A549 (cell line): ENCODE results near the gene DKC1.

Experiments used
- FOSB ChIP-seq: fragments of 250-450 bp; sonication (Bioruptor Pico); IDR thresholded peaks from 2 replicates; pipeline ENCODE4 v1.5.0; 2020; ENCODE audit warnings: mild to moderate bottlenecking, moderate library complexity
- HOXA7 ChIP-seq: fragments of 250-450 bp; sonication (Bioruptor Pico); IDR thresholded peaks from 2 replicates; pipeline ENCODE4 v1.5.0; 2020; ENCODE audit warnings: mild to moderate bottlenecking, moderate library complexity
- NR3C1 ChIP-seq: fragments of >200 bp; sonication (Bioruptor Twin); formaldehyde crosslinking; IDR thresholded peaks from 3 replicates; pipeline ENCODE4 v1.6.1; 2017
- PHF8 ChIP-seq: fragments of 200-600 bp; sonication (generic); IDR thresholded peaks from 2 replicates; pipeline ENCODE4 v1.6.1; 2016; ENCODE audit warnings: low read depth, mild to moderate bottlenecking, antibody characterized with exemption, moderate library complexity, borderline replicate concordance
- POLR2A ChIP-seq: IDR thresholded peaks from 2 replicates; pipeline ENCODE4 v1.6.1; 2012; ENCODE audit warnings: mild to moderate bottlenecking, low read length
- ZNF302 ChIP-seq: fragments of 250-450 bp; sonication (Bioruptor Pico); IDR thresholded peaks from 2 replicates; pipeline ENCODE4 v1.9.0; 2021; ENCODE audit warnings: inconsistent platforms, mild to moderate bottlenecking, moderate library complexity
- TF ChIP-seq, protein P1 (sequence below): fragments of >200 bp; sonication (Bioruptor Twin); formaldehyde crosslinking; IDR thresholded peaks from 3 replicates; pipeline ENCODE4 v1.5.1; 2016
- TF ChIP-seq, protein P2 (sequence below): fragments of >200 bp; sonication (Bioruptor Twin); formaldehyde crosslinking; IDR thresholded peaks from 3 replicates; pipeline ENCODE4 v1.6.1; 2016
- TF ChIP-seq, protein P3 (sequence below): IDR thresholded peaks from 2 replicates; pipeline ENCODE4 v1.6.1; 2012

DNA sequence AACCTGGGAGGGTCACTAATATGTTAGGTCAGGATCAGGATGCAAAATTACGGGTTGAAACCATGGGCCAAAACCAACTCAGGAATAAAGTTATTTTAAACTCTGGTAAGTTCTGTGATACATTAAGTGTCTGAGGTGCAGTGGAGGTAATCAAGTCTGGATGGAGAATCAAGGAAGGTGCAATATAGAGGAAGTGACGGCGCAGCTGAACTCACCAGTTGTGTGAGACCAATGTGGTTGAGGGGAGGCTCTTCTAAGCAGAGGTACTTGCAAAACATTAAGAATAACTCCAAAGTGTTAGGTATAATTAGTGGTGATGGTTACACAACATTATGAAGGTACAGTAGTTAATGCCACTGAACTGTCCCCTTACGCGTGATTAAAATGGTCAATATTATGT, 31.5 kb upstream of the DKC1 start:
- TF ChIP-seq, protein P1, sequence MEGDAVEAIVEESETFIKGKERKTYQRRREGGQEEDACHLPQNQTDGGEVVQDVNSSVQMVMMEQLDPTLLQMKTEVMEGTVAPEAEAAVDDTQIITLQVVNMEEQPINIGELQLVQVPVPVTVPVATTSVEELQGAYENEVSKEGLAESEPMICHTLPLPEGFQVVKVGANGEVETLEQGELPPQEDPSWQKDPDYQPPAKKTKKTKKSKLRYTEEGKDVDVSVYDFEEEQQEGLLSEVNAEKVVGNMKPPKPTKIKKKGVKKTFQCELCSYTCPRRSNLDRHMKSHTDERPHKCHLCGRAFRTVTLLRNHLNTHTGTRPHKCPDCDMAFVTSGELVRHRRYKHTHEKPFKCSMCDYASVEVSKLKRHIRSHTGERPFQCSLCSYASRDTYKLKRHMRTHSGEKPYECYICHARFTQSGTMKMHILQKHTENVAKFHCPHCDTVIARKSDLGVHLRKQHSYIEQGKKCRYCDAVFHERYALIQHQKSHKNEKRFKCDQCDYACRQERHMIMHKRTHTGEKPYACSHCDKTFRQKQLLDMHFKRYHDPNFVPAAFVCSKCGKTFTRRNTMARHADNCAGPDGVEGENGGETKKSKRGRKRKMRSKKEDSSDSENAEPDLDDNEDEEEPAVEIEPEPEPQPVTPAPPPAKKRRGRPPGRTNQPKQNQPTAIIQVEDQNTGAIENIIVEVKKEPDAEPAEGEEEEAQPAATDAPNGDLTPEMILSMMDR = no peak
- TF ChIP-seq NR3C1 (no peak), FOSB (no peak), ZNF302 (CRISPR knock-in tag) (no peak), POLR2A (no peak), HOXA7 (CRISPR knock-in tag) (no peak), PHF8 (no peak)
- TF ChIP-seq, protein P2, sequence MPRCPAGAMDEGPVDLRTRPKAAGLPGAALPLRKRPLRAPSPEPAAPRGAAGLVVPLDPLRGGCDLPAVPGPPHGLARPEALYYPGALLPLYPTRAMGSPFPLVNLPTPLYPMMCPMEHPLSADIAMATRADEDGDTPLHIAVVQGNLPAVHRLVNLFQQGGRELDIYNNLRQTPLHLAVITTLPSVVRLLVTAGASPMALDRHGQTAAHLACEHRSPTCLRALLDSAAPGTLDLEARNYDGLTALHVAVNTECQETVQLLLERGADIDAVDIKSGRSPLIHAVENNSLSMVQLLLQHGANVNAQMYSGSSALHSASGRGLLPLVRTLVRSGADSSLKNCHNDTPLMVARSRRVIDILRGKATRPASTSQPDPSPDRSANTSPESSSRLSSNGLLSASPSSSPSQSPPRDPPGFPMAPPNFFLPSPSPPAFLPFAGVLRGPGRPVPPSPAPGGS = no peak
- TF ChIP-seq, protein P3, sequence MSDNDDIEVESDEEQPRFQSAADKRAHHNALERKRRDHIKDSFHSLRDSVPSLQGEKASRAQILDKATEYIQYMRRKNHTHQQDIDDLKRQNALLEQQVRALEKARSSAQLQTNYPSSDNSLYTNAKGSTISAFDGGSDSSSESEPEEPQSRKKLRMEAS = no peak
